ENCODE measurements around the gene FEZF1. TPM values are rescaled to one million over a fixed set of nuclear protein-coding genes. Genes with fewer than 3 reads are reported as not detected.

FEZF1 gene
- total RNA-seq, 1 donor from 2014 or later, result not detected

Other genes starting within 250 kb of the FEZF1 start
- 1.3 and 2.2 TPM in 2 replicates for gene AASS, start 160.5 kb downstream of the FEZF1 start, total RNA-seq